PC-3 (cell line): Measurements from ENCODE around the gene HAPLN3. TPM values are rescaled to one million over a fixed set of nuclear protein-coding genes. Genes with fewer than 3 reads are reported as not detected.
A peak's percentile ranks its signal among the peaks of the same experiment; 100 is the strongest.

Experiments
- ATAC-seq: fragments of 200-7000 bp; cut with Tn5 transposase; 2 replicates; pipeline ENCODE4 v1.9.1; 2020; ENCODE audit warnings: mild to moderate bottlenecking, moderate library complexity
- Bru-seq: library from RNA; stranded (reverse); fragments of 400-500 nt; gene quantifications from one replicate; lab custom pipeline; 2021; lab: Mats Ljungman, UMichigan
- BruChase-seq, 2 experiments: library from RNA; stranded (reverse); fragments of 400-500 nt; gene quantifications; one replicate each; lab custom pipeline; 2021; lab: Mats Ljungman, UMichigan
- BruUV-seq: library from RNA; stranded (reverse); fragments of 400-500 nt; replicated peaks from 2 replicates; lab custom pipeline; 2021; lab: Mats Ljungman, UMichigan
- CTCF ChIA-PET: fragments of 300-600 bp; sonication (Branson Sonifier 250); formaldehyde crosslinking; loops from one replicate; lab custom pipeline; 2022; ENCODE audit warnings: antibody characterized with exemption; lab: Charles Lee
- POLR2A ChIA-PET: fragments of 300-600 bp; sonication (Branson Sonifier 250); formaldehyde crosslinking; loops from one replicate; lab custom pipeline; 2022; ENCODE audit warnings: antibody characterized with exemption; ENCODE audit not compliant: unreplicated experiment; lab: Charles Lee
- DNase-seq: peaks from one replicate; pipeline ENCODE4 v3.0.0-alpha.2; 2015
- H2AFZ ChIP-seq: fragments of 300-600 bp; sonication (generic); 2 replicates; pipeline ENCODE4 v1.6.0; 2016; ENCODE audit warnings: antibody characterized with exemption, low read length
- H3F3A ChIP-seq: fragments of 300-600 bp; sonication (generic); one replicate; pipeline ENCODE4 v1.6.0; 2017; ENCODE audit warnings: antibody characterized with exemption, low read length, control low read depth, mild to moderate bottlenecking; ENCODE audit not compliant: unreplicated experiment
- H3K27ac ChIP-seq: fragments of 300-600 bp; sonication (generic); 2 replicates; pipeline ENCODE4 v1.5.1; 2016; ENCODE audit warnings: mild to moderate bottlenecking, low read length
- H3K27me3 ChIP-seq: fragments of 300-600 bp; sonication (generic); 2 replicates; pipeline ENCODE4 v1.6.1; 2016; ENCODE audit warnings: low read length, mixed read lengths
- H3K36me3 ChIP-seq: fragments of 300-600 bp; sonication (generic); 2 replicates; pipeline ENCODE4 v1.6.1; 2016; ENCODE audit warnings: low read depth, mixed run types, low read length, mixed read lengths
- H3K4me1 ChIP-seq: fragments of 300-600 bp; sonication (generic); 2 replicates; pipeline ENCODE4 v1.5.1; 2016; ENCODE audit warnings: low read length; ENCODE audit not compliant: insufficient read depth
- H3K4me2 ChIP-seq: fragments of 300-600 bp; sonication (generic); 2 replicates; pipeline ENCODE4 v1.6.0; 2016; ENCODE audit warnings: low read length
- H3K4me3 ChIP-seq: fragments of 300-600 bp; sonication (generic); 2 replicates; pipeline ENCODE4 v1.5.1; 2016; ENCODE audit warnings: mild to moderate bottlenecking, low read length, mixed read lengths
- H3K79me2 ChIP-seq: fragments of 300-600 bp; sonication (generic); 2 replicates; pipeline ENCODE4 v1.6.1; 2017; ENCODE audit warnings: low read length, mixed read lengths
- H3K9ac ChIP-seq: fragments of 300-600 bp; sonication (generic); 2 replicates; pipeline ENCODE4 v1.6.0; 2016; ENCODE audit warnings: mild to moderate bottlenecking, low read length
- H3K9me2 ChIP-seq: fragments of 300-600 bp; sonication (generic); replicated peaks from 2 replicates; pipeline ENCODE4 v1.6.1; 2016; ENCODE audit warnings: mixed run types, low read length, mixed read lengths
- H3K9me3 ChIP-seq: fragments of 300-600 bp; sonication (generic); 2 replicates; pipeline ENCODE4 v1.6.1; 2016; ENCODE audit warnings: low read length, mixed read lengths
- H4K20me1 ChIP-seq: fragments of 300-600 bp; sonication (generic); 2 replicates; pipeline ENCODE4 v1.6.1; 2016; ENCODE audit warnings: low read length, mixed read lengths
- EZH2 ChIP-seq: fragments of 300-600 bp; sonication (generic); IDR thresholded peaks from one replicate; pipeline ENCODE4 v1.6.1; 2017; ENCODE audit warnings: antibody characterized with exemption, mild to moderate bottlenecking, low read length; ENCODE audit not compliant: unreplicated experiment
- EZH2phosphoT487 ChIP-seq: fragments of 300-600 bp; sonication (generic); IDR thresholded peaks from 2 replicates; pipeline ENCODE4 v1.6.1; 2018; ENCODE audit warnings: mild to moderate bottlenecking, antibody characterized with exemption, low read length, borderline replicate concordance
- intact Hi-C: fragments of 100-400 bp; cut with micrococcal nuclease; formaldehyde crosslinking; loops from 2 replicates; pipeline ENCODE4 v1.9.0; 2023
- long read RNA-seq: library from polyadenylated mRNA; unstranded; transcript quantifications from one replicate; pipeline ENCODE4 v2.0.0, GENCODE V29; 2021; ENCODE audit not compliant: unreplicated experiment
- total RNA-seq: library from RNA; depleted of rRNA; stranded (reverse); fragments of >200 nt; gene quantifications from 2 replicates; pipeline ENCODE4 v1.2.3, GENCODE V29; 2014; rRNA removed
- TF ChIP-seq, protein P1 (sequence below): fragments of 300-600 bp; sonication (generic); conservative IDR thresholded peaks from 2 replicates; pipeline ENCODE4 v1.5.1; 2017; ENCODE audit warnings: antibody characterized with exemption, low read depth, mild to moderate bottlenecking, low read length

HAPLN3 gene, protein sequence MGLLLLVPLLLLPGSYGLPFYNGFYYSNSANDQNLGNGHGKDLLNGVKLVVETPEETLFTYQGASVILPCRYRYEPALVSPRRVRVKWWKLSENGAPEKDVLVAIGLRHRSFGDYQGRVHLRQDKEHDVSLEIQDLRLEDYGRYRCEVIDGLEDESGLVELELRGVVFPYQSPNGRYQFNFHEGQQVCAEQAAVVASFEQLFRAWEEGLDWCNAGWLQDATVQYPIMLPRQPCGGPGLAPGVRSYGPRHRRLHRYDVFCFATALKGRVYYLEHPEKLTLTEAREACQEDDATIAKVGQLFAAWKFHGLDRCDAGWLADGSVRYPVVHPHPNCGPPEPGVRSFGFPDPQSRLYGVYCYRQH
- total RNA-seq: 1.0 and 1.1 TPM in 2 replicates
- Bru-seq, nascent RNA: percentile 18 among the genes with signal in this experiment
- BruChase-seq, experiment 1, labeled RNA remaining after a 6-hour chase: percentile 35 among the genes with signal in this experiment
- BruChase-seq, experiment 2, labeled RNA remaining after a 2-hour chase: percentile 27 among the genes with signal in this experiment
- long read RNA-seq, partial matches to known transcripts: 1 of 1 reads
- long read RNA-seq, other reads (novel, unspliced or antisense): 0 of 1 reads

DNA sequence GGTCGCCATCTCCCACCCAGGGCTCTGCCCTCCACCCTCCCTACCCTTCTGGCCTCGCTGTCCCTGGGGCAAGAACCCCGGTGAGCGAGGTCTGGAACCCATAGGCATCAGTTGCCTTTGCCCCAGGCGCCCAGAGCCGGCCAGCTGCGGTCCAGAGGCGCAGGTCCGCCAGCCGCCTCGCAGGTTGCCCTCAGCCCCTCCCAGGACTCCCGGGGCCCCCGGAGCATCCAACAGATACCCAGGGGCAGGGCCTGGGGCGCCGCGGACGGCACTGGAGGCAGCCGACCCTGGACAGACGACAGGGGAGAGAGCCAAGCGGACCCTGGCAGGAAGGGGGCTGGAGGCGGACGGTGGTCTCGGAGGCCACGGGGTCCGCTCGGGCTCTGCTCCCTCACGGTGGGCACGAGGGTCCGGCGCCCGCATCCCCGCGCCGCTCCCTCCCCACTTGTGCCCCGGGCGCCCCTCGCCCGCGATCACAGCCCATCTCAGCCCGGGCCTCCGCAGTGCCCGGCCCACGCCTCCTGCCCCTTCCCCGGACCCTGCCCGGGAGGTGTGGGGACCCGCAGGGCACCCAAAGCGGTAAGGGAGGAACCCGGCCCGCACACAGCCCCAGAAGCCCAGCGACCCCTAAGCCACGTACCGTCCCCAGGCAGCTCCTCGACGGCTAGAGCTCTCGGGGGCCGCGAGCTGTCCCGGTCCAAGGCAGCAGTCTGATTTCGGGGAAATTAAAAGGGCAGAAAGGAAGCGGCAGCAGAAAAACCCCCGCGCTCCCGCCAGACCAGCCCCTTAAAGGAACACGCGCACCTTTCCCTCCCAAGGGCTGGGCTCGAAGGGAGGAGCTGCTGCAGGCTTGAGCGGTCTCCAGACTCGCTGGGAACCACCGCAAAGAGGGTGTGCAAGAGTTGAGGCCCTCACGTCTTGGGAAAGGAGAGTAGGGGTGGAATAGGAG lies at the start of gene HAPLN3:
HAPLN3 (minus strand) TSS at position 726 of the 949 bp plus-strand sequence. CDS start 8,246 bp downstream, outside the sequence.
- H3K9me2 ChIP-seq: no peaks in the 10 kb centered on the region
- CTCF ChIA-PET: interaction anchor here (0.6 kb wide), 1 partner anchor 257 kb away, joined by 3 read pairs; the partner anchor contains the start of gene ISG20
- no TSS peak for BruUV-seq
- H3K9ac ChIP-seq: no peak within 1 kb of the TSS
- H3K36me3 ChIP-seq: no peaks in the 10 kb centered on the region
- intact Hi-C loops: no loop called here
- peak within 1 kb of the TSS; percentile 65 for H2AFZ ChIP-seq
- H3K4me1 ChIP-seq: peaks cover 10% of the 10 kb centered on the region
- H3K4me3 ChIP-seq: no peak within 1 kb of the TSS; the same call in 1 of the 2 replicates
- POLR2A ChIA-PET: no interaction called here
- H3F3A ChIP-seq: no peaks in the 10 kb centered on the region
- DNase-seq (no peak), ATAC-seq (no peak)
- no peak within 1 kb of the TSS for H3K27ac ChIP-seq
- H4K20me1 ChIP-seq: no peaks in the 10 kb centered on the region
- H3K4me2 ChIP-seq: peak within 1 kb of the TSS; percentile 75
- no peaks in the 10 kb centered on the region for H3K9me3 ChIP-seq
- H3K79me2 ChIP-seq: no peaks in the 10 kb centered on the region
- TF ChIP-seq, protein P1, sequence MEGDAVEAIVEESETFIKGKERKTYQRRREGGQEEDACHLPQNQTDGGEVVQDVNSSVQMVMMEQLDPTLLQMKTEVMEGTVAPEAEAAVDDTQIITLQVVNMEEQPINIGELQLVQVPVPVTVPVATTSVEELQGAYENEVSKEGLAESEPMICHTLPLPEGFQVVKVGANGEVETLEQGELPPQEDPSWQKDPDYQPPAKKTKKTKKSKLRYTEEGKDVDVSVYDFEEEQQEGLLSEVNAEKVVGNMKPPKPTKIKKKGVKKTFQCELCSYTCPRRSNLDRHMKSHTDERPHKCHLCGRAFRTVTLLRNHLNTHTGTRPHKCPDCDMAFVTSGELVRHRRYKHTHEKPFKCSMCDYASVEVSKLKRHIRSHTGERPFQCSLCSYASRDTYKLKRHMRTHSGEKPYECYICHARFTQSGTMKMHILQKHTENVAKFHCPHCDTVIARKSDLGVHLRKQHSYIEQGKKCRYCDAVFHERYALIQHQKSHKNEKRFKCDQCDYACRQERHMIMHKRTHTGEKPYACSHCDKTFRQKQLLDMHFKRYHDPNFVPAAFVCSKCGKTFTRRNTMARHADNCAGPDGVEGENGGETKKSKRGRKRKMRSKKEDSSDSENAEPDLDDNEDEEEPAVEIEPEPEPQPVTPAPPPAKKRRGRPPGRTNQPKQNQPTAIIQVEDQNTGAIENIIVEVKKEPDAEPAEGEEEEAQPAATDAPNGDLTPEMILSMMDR: no peak
- H3K27me3 ChIP-seq: no peaks in the 10 kb centered on the region

DNA sequence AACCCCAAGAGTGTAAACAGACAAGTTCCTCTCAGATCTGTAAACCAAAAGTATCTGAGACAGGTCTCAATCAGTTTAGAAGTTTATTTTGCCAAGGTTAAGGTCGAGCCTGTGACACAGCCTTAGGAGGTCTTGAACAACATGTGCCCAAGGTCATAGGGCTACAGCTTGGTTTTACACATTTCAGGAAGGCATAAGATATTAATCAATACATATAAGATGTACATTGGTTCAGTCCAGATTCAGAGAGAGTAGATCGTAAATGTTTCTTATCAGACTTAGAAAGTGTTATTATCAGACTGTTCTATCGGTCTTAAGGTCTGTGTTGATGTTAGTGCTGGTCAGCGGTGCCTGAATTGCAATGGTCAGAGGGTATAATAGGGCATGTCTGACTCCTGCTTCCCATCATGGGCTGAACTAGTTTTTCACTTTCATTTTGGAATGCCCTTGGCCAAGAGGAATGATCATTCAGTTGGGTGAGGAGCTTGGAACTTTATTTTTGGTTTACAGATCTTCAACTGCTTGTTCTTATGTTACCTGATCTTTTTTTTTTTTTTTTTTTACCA lies 44.8 kb upstream of the HAPLN3 start:
- CTCF ChIA-PET: no interaction called here

More for the DNA sequence above, 44.8 kb upstream of the HAPLN3 start:
- ATAC-seq: no peak
- H3K27ac ChIP-seq: no peak overlapping the region
- no peak overlapping the region for H2AFZ ChIP-seq
- no TSS peak for BruUV-seq
- H3K4me1 ChIP-seq: no peaks in the 10 kb centered on the region
- no peaks in the 10 kb centered on the region for H3K36me3 ChIP-seq
- no peak overlapping the region for H3K9ac ChIP-seq
- POLR2A ChIA-PET: no interaction called here
- no peaks in the 10 kb centered on the region for H3K9me3 ChIP-seq
- DNase-seq: no peak
- H3F3A ChIP-seq: no peaks in the 10 kb centered on the region
- no peak overlapping the region for H3K4me2 ChIP-seq
- TF ChIP-seq EZH2phosphoT487 (no peak), EZH2 (no peak)
- TF ChIP-seq, protein P1: no peak
- no peaks in the 10 kb centered on the region for H3K9me2 ChIP-seq
- H3K27me3 ChIP-seq: no peaks in the 10 kb centered on the region
- no peak overlapping the region for H3K4me3 ChIP-seq
- no peaks in the 10 kb centered on the region for H4K20me1 ChIP-seq
- no peaks in the 10 kb centered on the region for H3K79me2 ChIP-seq
- intact Hi-C loops: no loop called here
